ENCODE data around the gene KRT83.

The KRT83 gene

DNA sequence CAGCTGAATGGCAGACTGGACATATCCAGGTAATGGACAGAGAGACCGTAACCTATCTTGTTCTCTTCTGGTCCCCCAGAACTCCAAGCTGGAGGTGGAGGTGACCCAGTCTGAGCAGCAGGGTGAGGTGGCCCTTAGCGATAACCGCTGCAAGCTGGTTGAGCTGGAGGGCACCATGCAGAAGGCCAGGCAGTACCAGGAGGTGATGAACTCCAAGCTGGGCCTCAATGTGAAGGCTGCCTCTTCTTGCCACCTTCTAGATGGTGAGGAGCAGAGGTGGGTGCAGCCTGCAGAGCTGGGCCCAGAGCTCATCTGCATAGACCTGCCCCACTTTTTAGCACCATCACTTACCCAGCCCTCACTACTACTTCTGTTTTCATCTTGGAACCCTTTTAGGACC, 53.9 kb downstream of the KRT83 start:
- DNase-seq (ENCODE audit: low read depth in 1 of 2, low spot score in 1 of 2) = no peak

GRCh38 chr12:52266514-52266913, 54.7 kb downstream of the KRT83 start:
- no peak for DNase-seq (ENCODE audit: low read depth in 1 of 2, low spot score in 1 of 2)

GRCh38 chr12:52264435-52264825, 56.8 kb downstream of the KRT83 start:
- no peak for DNase-seq (ENCODE audit: low read depth in 1 of 2, low spot score in 1 of 2)
